PC-9 (cell line): ENCODE data around the gene RBFOX2. TPM values are rescaled to one million over a fixed set of nuclear protein-coding genes. Genes with fewer than 3 reads are reported as not detected.

Experiments
- BruUV-seq: library from RNA; stranded (reverse); fragments of 400-500 nt; replicated peaks from 2 replicates; lab custom pipeline; 2021; lab: Mats Ljungman, UMichigan
- CTCF ChIA-PET: fragments of 300-600 bp; sonication (Branson Sonifier 250); formaldehyde crosslinking; loops from one replicate; lab custom pipeline; 2022; ENCODE audit warnings: antibody characterized with exemption; lab: Charles Lee
- POLR2A ChIA-PET: fragments of 300-600 bp; sonication (Branson Sonifier 250); formaldehyde crosslinking; loops from one replicate; lab custom pipeline; 2022; ENCODE audit warnings: antibody characterized with exemption; ENCODE audit not compliant: unreplicated experiment; lab: Charles Lee
- DNase-seq, 2 experiments: peaks; one replicate each; pipeline versions ENCODE4 v3.0.0 to v3.0.0-alpha.2; 2015 to 2022; ENCODE audit warnings: mixed read lengths in 1 of 2
- H2AFZ ChIP-seq: fragments of 200-600 bp; sonication (generic); 2 replicates; pipeline ENCODE4 v1.8.1; 2017; ENCODE audit warnings: antibody characterized with exemption
- H3F3A ChIP-seq: fragments of 200-600 bp; sonication (generic); 2 replicates; pipeline ENCODE4 v1.8.1; 2017; ENCODE audit warnings: antibody characterized with exemption, mild to moderate bottlenecking, low read depth; ENCODE audit not compliant: insufficient read depth
- H3K27ac ChIP-seq: fragments of 200-600 bp; sonication (generic); 2 replicates; pipeline ENCODE4 v1.6.1; 2016; ENCODE audit warnings: mixed run types
- H3K27me3 ChIP-seq: fragments of 200-600 bp; sonication (generic); 2 replicates; pipeline ENCODE4 v1.6.1; 2016; ENCODE audit warnings: low read depth, mixed run types; ENCODE audit not compliant: insufficient read depth
- H3K36me3 ChIP-seq: fragments of 200-600 bp; sonication (generic); 2 replicates; pipeline ENCODE4 v1.6.1; 2016; ENCODE audit warnings: low read depth, mixed run types
- H3K4me1 ChIP-seq: fragments of 200-600 bp; sonication (generic); replicated peaks from 2 replicates; pipeline ENCODE4 v1.6.1; 2016; ENCODE audit warnings: mixed run types; ENCODE audit not compliant: insufficient read depth
- H3K4me2 ChIP-seq: fragments of 200-600 bp; sonication (generic); 2 replicates; pipeline ENCODE4 v1.6.1; 2017; ENCODE audit warnings: mixed run types
- H3K4me3 ChIP-seq: fragments of 200-600 bp; sonication (generic); 2 replicates; pipeline ENCODE4 v1.6.1; 2016; ENCODE audit warnings: mixed run types
- H3K79me2 ChIP-seq: fragments of 200-600 bp; sonication (generic); 2 replicates; pipeline ENCODE4 v1.6.1; 2017; ENCODE audit warnings: low read depth, mixed run types
- H3K9me2 ChIP-seq: fragments of 200-600 bp; sonication (generic); 2 replicates; pipeline ENCODE4 v1.8.1; 2017; ENCODE audit warnings: mild to moderate bottlenecking; ENCODE audit not compliant: insufficient read depth
- H3K9me3 ChIP-seq: fragments of 200-600 bp; sonication (generic); 2 replicates; pipeline ENCODE4 v1.8.1; 2016; ENCODE audit warnings: low read depth; ENCODE audit not compliant: insufficient read depth
- H4K20me1 ChIP-seq: fragments of 200-600 bp; sonication (generic); 2 replicates; pipeline ENCODE4 v1.8.1; 2017; ENCODE audit not compliant: insufficient read depth
- CTCF ChIP-seq: fragments of 200-600 bp; sonication (generic); conservative IDR thresholded peaks from 2 replicates; pipeline ENCODE4 v1.6.1; 2017; ENCODE audit warnings: mixed run types, antibody characterized with exemption, mild to moderate bottlenecking, moderate library complexity
- EZH2 ChIP-seq: fragments of 200-600 bp; sonication (generic); IDR thresholded peaks from 2 replicates; pipeline ENCODE4 v1.8.0; 2017; ENCODE audit warnings: antibody characterized with exemption, low read depth
- intact Hi-C: fragments of 100-400 bp; cut with micrococcal nuclease; formaldehyde crosslinking; loops from one replicate; pipeline ENCODE4 v1.10.0; 2022; ENCODE audit not compliant: unreplicated experiment
- total RNA-seq: library from RNA; stranded (reverse); gene quantifications from 2 replicates; pipeline ENCODE4 v1.2.3, GENCODE V29; 2021

RBFOX2 gene
- total RNA-seq, 1 experiment from 2014 or later, result 109 TPM

- intact Hi-C loops, result no loop called here
- Histone ChIP-seq H4K20me1 (no peaks in the 10 kb centered on the region), H3K4me3 (no peak overlapping the region), H3K36me3 (no peaks in the 10 kb centered on the region), H3K4me2 (no peak overlapping the region), H3K9me2 (no peaks in the 10 kb centered on the region), H2AFZ (no peak overlapping the region), H3F3A (no peaks in the 10 kb centered on the region), H3K27me3 (no peaks in the 10 kb centered on the region), H3K79me2 (no peaks in the 10 kb centered on the region), H3K4me1 (no peaks in the 10 kb centered on the region), H3K27ac (no peak overlapping the region), H3K9me3 (no peaks in the 10 kb centered on the region)
- ChIA-PET POLR2A (no interaction called here), CTCF (no interaction called here)
- no TSS peak for BruUV-seq
- TF ChIP-seq CTCF, result no peak
- no peak for TF ChIP-seq EZH2
- DNase-seq, result no peak
These were observed 10.5 kb upstream of the RBFOX2 start for GRCh38 chr22:36039125-36039524.

- no TSS peak for BruUV-seq
These were observed 8.6 kb upstream of the RBFOX2 start for GRCh38 chr22:36037102-36037758.

DNA sequence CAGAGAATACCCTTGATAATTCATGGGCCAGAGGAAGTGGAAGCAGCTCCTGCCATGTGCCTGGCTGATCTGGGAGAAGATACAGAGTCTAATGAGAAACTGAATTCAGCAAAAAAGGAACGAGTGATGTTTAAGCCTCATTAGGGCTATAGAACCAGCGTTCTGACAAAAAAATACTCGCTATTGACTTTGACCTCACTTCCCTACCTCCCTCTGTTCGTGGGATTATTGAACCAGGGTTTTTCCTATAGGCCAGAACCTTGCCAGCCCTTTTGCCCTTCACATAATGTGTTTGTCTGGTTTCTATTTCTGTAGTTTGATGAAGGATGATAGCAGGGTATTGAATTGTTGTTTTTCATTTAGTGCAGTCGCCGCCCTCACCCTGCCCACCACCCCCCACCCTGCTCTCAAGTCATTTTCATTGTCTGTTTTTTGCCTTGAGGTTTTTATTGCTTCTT is 7.6 kb upstream of the RBFOX2 start:
- Histone ChIP-seq H4K20me1 (no peaks in the 10 kb centered on the region), H3K4me3 (no peak overlapping the region), H3F3A (no peaks in the 10 kb centered on the region), H3K4me2 (no peak overlapping the region), H3K4me1 (no peaks in the 10 kb centered on the region), H3K27me3 (no peaks in the 10 kb centered on the region), H3K36me3 (no peaks in the 10 kb centered on the region), H3K27ac (no peak overlapping the region), H3K9me3 (no peaks in the 10 kb centered on the region), H2AFZ (no peak overlapping the region), H3K9me2 (no peaks in the 10 kb centered on the region), H3K79me2 (no peaks in the 10 kb centered on the region)
- ChIA-PET POLR2A (no interaction called here), CTCF (no interaction called here)
- no peak for DNase-seq
- BruUV-seq, result no TSS peak
- intact Hi-C loops, result no loop called here
- no peak for TF ChIP-seq CTCF
- TF ChIP-seq EZH2, result no peak

More at GRCh38 chr22:36037102-36037758, 8.6 kb upstream of the RBFOX2 start:
- Histone ChIP-seq H2AFZ (no peak overlapping the region), H3K79me2 (no peaks in the 10 kb centered on the region), H3K27ac (no peak overlapping the region), H3K4me2 (no peak overlapping the region), H3K9me2 (no peaks in the 10 kb centered on the region), H3K9me3 (no peaks in the 10 kb centered on the region), H3K36me3 (no peaks in the 10 kb centered on the region), H3K27me3 (no peaks in the 10 kb centered on the region), H4K20me1 (no peaks in the 10 kb centered on the region), H3K4me3 (no peak overlapping the region), H3F3A (no peaks in the 10 kb centered on the region), H3K4me1 (no peaks in the 10 kb centered on the region)
- intact Hi-C loops, result no loop called here
- POLR2A ChIA-PET, result no interaction called here
- CTCF ChIA-PET, result no interaction called here
- TF ChIP-seq CTCF (no peak), EZH2 (no peak)
- no peak for DNase-seq
